Ishikawa (cell line): ENCODE results near the gene CUTA.

Experiments used
- CEBPB ChIP-seq: IDR thresholded peaks from 2 replicates; pipeline ENCODE4 v1.6.1; 2012
- CREB1 ChIP-seq: IDR thresholded peaks from 2 replicates; pipeline ENCODE4 v1.6.1; 2012; ENCODE audit warnings: low read depth
- EGR1 ChIP-seq: IDR thresholded peaks from 2 replicates; pipeline ENCODE4 v1.6.1; 2012
- EP300 ChIP-seq: IDR thresholded peaks from 2 replicates; pipeline ENCODE4 v1.6.1; 2012; ENCODE audit warnings: borderline replicate concordance
- FOXM1 ChIP-seq: IDR thresholded peaks from 2 replicates; pipeline ENCODE4 v1.6.1; 2012; ENCODE audit warnings: low read depth, borderline replicate concordance
- NFIC ChIP-seq: IDR thresholded peaks from 2 replicates; pipeline ENCODE4 v1.6.1; 2012
- TAF1 ChIP-seq: IDR thresholded peaks from 2 replicates; pipeline ENCODE4 v1.6.1; 2012; ENCODE audit warnings: low read depth, mild to moderate bottlenecking
- TCF12 ChIP-seq: IDR thresholded peaks from 2 replicates; pipeline ENCODE4 v1.6.1; 2012; ENCODE audit warnings: low read depth
- TEAD4 ChIP-seq: IDR thresholded peaks from 2 replicates; pipeline ENCODE4 v1.6.1; 2012
- YY1 ChIP-seq: IDR thresholded peaks from 2 replicates; pipeline ENCODE4 v1.6.1; 2012; ENCODE audit warnings: low read depth
- ZBTB7A ChIP-seq: IDR thresholded peaks from 2 replicates; pipeline ENCODE4 v1.6.1; 2012; ENCODE audit warnings: low read depth
- TF ChIP-seq, protein P1 (sequence below): IDR thresholded peaks from 2 replicates; pipeline ENCODE4 v1.6.1; 2012; ENCODE audit warnings: low read depth, mild to moderate bottlenecking
- TF ChIP-seq, protein P2 (sequence below): IDR thresholded peaks from 2 replicates; pipeline ENCODE4 v1.6.1; 2012

DNA sequence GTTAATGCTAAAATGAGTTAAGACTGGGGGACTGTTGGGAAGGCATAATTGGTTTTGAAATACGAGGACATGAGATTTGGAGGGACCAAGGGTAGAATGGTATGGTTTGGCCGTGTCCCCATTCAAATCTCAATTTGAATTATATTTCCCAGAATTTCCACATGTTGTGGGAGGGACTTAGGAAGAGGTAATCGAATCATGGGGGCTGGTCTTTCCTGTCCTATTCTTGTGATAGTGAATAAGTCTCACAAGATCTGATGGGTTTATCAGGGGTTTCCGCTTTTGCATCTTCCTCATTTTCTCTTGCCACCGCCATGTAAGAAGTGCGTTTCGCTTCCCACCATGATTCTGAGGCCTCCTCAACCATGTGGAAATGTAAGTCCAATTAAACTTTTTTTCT is 49.2 kb upstream of the CUTA start:
- TF ChIP-seq, protein P1, sequence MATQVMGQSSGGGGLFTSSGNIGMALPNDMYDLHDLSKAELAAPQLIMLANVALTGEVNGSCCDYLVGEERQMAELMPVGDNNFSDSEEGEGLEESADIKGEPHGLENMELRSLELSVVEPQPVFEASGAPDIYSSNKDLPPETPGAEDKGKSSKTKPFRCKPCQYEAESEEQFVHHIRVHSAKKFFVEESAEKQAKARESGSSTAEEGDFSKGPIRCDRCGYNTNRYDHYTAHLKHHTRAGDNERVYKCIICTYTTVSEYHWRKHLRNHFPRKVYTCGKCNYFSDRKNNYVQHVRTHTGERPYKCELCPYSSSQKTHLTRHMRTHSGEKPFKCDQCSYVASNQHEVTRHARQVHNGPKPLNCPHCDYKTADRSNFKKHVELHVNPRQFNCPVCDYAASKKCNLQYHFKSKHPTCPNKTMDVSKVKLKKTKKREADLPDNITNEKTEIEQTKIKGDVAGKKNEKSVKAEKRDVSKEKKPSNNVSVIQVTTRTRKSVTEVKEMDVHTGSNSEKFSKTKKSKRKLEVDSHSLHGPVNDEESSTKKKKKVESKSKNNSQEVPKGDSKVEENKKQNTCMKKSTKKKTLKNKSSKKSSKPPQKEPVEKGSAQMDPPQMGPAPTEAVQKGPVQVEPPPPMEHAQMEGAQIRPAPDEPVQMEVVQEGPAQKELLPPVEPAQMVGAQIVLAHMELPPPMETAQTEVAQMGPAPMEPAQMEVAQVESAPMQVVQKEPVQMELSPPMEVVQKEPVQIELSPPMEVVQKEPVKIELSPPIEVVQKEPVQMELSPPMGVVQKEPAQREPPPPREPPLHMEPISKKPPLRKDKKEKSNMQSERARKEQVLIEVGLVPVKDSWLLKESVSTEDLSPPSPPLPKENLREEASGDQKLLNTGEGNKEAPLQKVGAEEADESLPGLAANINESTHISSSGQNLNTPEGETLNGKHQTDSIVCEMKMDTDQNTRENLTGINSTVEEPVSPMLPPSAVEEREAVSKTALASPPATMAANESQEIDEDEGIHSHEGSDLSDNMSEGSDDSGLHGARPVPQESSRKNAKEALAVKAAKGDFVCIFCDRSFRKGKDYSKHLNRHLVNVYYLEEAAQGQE, result no peak
- TF ChIP-seq, protein P2, sequence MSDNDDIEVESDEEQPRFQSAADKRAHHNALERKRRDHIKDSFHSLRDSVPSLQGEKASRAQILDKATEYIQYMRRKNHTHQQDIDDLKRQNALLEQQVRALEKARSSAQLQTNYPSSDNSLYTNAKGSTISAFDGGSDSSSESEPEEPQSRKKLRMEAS, result no peak
- no peak for TF ChIP-seq EP300
- TF ChIP-seq FOXM1, result no peak
- TF ChIP-seq YY1, result no peak
- TF ChIP-seq CEBPB, result no peak
- TF ChIP-seq TEAD4, result no peak
- no peak for TF ChIP-seq TCF12
- TF ChIP-seq TAF1, result no peak
- TF ChIP-seq CREB1, result no peak
- no peak for TF ChIP-seq NFIC
- no peak for TF ChIP-seq EGR1
- no peak for TF ChIP-seq ZBTB7A
